ENCODE measurements around the gene UNCX.

The UNCX gene

GRCh38 chr7:1220000-1220726, 12.5 kb upstream of the UNCX start:
- no peak overlapping the region for H3K27ac ChIP-seq
- TF ChIP-seq CTCF (conservative IDR thresholded peaks at IDR 0.05): no peak

- TF ChIP-seq CTCF (conservative IDR thresholded peaks at IDR 0.05): no peak
Measured at GRCh38 chr7:1220977-1221745, 11.5 kb upstream of the UNCX start.

GRCh38 chr7:1223196-1223981, 9.3 kb upstream of the UNCX start:
- TF ChIP-seq CTCF (conservative IDR thresholded peaks at IDR 0.05): no peak
- no peak overlapping the region for H3K27ac ChIP-seq

More at GRCh38 chr7:1220977-1221745, 11.5 kb upstream of the UNCX start:
- H3K27ac ChIP-seq: no peak overlapping the region

- H3K27ac ChIP-seq: no peak overlapping the region
- no peak for TF ChIP-seq CTCF (conservative IDR thresholded peaks at IDR 0.05)
Measured at GRCh38 chr7:1224086-1224716, 8.5 kb upstream of the UNCX start.

- H3K27ac ChIP-seq: no peak overlapping the region
- no peak for TF ChIP-seq CTCF (conservative IDR thresholded peaks at IDR 0.05)
Measured at GRCh38 chr7:1225030-1225429, 7.6 kb upstream of the UNCX start.

GRCh38 chr7:1225441-1226185, 7.1 kb upstream of the UNCX start:
- H3K27ac ChIP-seq: no peak overlapping the region
- TF ChIP-seq CTCF (conservative IDR thresholded peaks at IDR 0.05): peak; percentile 77

All from VCaP (cell line).